ENCODE results near the gene SLC5A10.

DNA sequence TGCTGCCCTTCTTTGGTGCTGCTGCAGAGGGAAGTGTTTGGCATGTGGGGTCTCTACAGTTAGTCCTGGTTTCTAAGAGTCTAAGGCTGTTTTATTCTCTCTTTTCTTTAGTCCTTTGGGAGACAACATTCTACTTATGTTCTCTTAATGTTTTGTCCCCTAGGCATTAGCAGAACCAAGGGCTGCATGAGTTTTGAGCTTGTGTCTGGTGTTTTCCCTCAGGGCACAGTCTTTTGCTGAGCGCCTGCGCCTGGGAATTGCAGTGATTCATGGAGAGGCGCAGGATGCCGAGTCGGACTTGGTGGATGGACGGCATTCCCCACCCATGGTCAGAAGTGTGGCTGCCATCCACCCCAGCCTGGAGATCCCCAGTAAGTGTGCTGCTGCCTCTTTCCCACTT, 41.1 kb upstream of the SLC5A10 start:
- TF ChIP-seq, protein P1, sequence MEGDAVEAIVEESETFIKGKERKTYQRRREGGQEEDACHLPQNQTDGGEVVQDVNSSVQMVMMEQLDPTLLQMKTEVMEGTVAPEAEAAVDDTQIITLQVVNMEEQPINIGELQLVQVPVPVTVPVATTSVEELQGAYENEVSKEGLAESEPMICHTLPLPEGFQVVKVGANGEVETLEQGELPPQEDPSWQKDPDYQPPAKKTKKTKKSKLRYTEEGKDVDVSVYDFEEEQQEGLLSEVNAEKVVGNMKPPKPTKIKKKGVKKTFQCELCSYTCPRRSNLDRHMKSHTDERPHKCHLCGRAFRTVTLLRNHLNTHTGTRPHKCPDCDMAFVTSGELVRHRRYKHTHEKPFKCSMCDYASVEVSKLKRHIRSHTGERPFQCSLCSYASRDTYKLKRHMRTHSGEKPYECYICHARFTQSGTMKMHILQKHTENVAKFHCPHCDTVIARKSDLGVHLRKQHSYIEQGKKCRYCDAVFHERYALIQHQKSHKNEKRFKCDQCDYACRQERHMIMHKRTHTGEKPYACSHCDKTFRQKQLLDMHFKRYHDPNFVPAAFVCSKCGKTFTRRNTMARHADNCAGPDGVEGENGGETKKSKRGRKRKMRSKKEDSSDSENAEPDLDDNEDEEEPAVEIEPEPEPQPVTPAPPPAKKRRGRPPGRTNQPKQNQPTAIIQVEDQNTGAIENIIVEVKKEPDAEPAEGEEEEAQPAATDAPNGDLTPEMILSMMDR (IDR thresholded peaks at IDR 0.05): no peak
- TF ChIP-seq POLR2AphosphoS5 (IDR thresholded peaks at IDR 0.05): no peak
